WTC11 (cell line): Measurements from ENCODE around the gene RNASE12. TPM values are rescaled to one million over a fixed set of nuclear protein-coding genes. Genes with fewer than 3 reads are reported as not detected.
A peak's percentile ranks its signal among the peaks of the same experiment; 100 is the strongest.

ENCODE experiments used
- ATAC-seq: fragments of 200-7000 bp; cut with Tn5 transposase; 2 replicates; pipeline ENCODE4 v1.10.0; 2021; ENCODE audit warnings: mild to moderate bottlenecking, moderate library complexity
- CTCF ChIA-PET: fragments of 300-600 bp; sonication (Branson Sonifier 250); formaldehyde crosslinking; loops from one replicate; lab custom pipeline; 2021; ENCODE audit warnings: antibody characterized with exemption; lab: Charles Lee
- POLR2A ChIA-PET: fragments of 350-600 bp; sonication (Branson Sonifier 250); formaldehyde crosslinking; loops from one replicate; lab custom pipeline; 2021; ENCODE audit warnings: antibody characterized with exemption; lab: Charles Lee
- DNase-seq: peaks from one replicate; pipeline ENCODE4 v3.0.0; 2021; ENCODE audit warnings: low spot score
- H3K27ac Mint-ChIP-seq: 2 replicates; pipeline ENCODE4 v1.8.0; 2021; ENCODE audit warnings: mixed read lengths
- H3K27me3 Mint-ChIP-seq: 2 replicates; pipeline ENCODE4 v1.8.0; 2021; ENCODE audit warnings: low read depth, mild to moderate bottlenecking, moderate library complexity, mixed read lengths
- H3K36me3 Mint-ChIP-seq: 2 replicates; pipeline ENCODE4 v1.8.0; 2021; ENCODE audit warnings: mixed read lengths
- H3K4me1 Mint-ChIP-seq: 2 replicates; pipeline ENCODE4 v1.8.0; 2022; ENCODE audit warnings: mixed read lengths
- H3K4me3 Mint-ChIP-seq: 2 replicates; pipeline ENCODE4 v1.8.0; 2021; ENCODE audit warnings: mild to moderate bottlenecking, moderate library complexity, mixed read lengths
- H3K9me3 Mint-ChIP-seq: 2 replicates; pipeline ENCODE4 v1.8.0; 2021; ENCODE audit warnings: mixed read lengths
- CREM ChIP-seq: sonication (generic); formaldehyde crosslinking; IDR thresholded peaks from 2 replicates; pipeline ENCODE4 v1.8.1; 2022; ENCODE audit warnings: mild to moderate bottlenecking, missing genetic modification reagents, moderate library complexity
- ETV6 ChIP-seq: sonication (generic); formaldehyde crosslinking; IDR thresholded peaks from 2 replicates; pipeline ENCODE4 v1.8.1; 2022; ENCODE audit warnings: mild to moderate bottlenecking, missing genetic modification reagents
- GABPB1 ChIP-seq: sonication (generic); formaldehyde crosslinking; IDR thresholded peaks from 2 replicates; pipeline ENCODE4 v1.8.1; 2023; ENCODE audit warnings: mild to moderate bottlenecking, missing genetic modification reagents
- JAZF1 ChIP-seq: fragments of 250-450 bp; sonication (Bioruptor Pico); IDR thresholded peaks from 2 replicates; pipeline ENCODE4 v1.9.0; 2021; ENCODE audit warnings: moderate library complexity, mild to moderate bottlenecking, inconsistent platforms
- NFYB ChIP-seq: sonication (generic); formaldehyde crosslinking; conservative IDR thresholded peaks from 2 replicates; pipeline ENCODE4 v1.8.0; 2022; ENCODE audit warnings: low read depth, missing genetic modification reagents
- OVOL2 ChIP-seq: fragments of 250-450 bp; sonication (Bioruptor Pico); IDR thresholded peaks from 2 replicates; pipeline ENCODE4 v1.9.0; 2021; ENCODE audit warnings: mild to moderate bottlenecking, borderline replicate concordance
- RORB ChIP-seq: fragments of 250-450 bp; sonication (Bioruptor Pico); IDR thresholded peaks from 2 replicates; pipeline ENCODE4 v1.9.0; 2021; ENCODE audit warnings: mild to moderate bottlenecking
- SMAD4 ChIP-seq: sonication (generic); formaldehyde crosslinking; IDR thresholded peaks from 2 replicates; pipeline ENCODE4 v1.8.0; 2022; ENCODE audit warnings: mild to moderate bottlenecking, missing genetic modification reagents
- TEAD1 ChIP-seq: sonication (generic); formaldehyde crosslinking; IDR thresholded peaks from 2 replicates; pipeline ENCODE4 v1.8.0; 2022; ENCODE audit warnings: mild to moderate bottlenecking, missing genetic modification reagents
- ZNF317 ChIP-seq: sonication (generic); formaldehyde crosslinking; IDR thresholded peaks from 2 replicates; pipeline ENCODE4 v1.8.1; 2023; ENCODE audit warnings: low read depth, mild to moderate bottlenecking, moderate library complexity, missing genetic modification reagents, borderline replicate concordance
- ZNF416 ChIP-seq: fragments of 250-450 bp; sonication (Bioruptor Pico); IDR thresholded peaks from 2 replicates; pipeline ENCODE4 v1.9.0; 2021; ENCODE audit warnings: mild to moderate bottlenecking, inconsistent platforms
- ZNF532 ChIP-seq: fragments of 250-450 bp; sonication (Bioruptor Pico); IDR thresholded peaks from 2 replicates; pipeline ENCODE4 v1.9.0; 2021; ENCODE audit warnings: mild to moderate bottlenecking, borderline replicate concordance
- total RNA-seq: library from RNA; stranded (reverse); gene quantifications from 3 replicates; pipeline ENCODE4 v1.2.3, GENCODE V29; 2021
- TF ChIP-seq, protein P1 (sequence below): sonication (generic); formaldehyde crosslinking; IDR thresholded peaks from 2 replicates; pipeline ENCODE4 v1.8.1; 2022; ENCODE audit warnings: missing genetic modification reagents, borderline replicate concordance
- TF ChIP-seq, protein P2 (sequence below): sonication (generic); formaldehyde crosslinking; IDR thresholded peaks from 2 replicates; pipeline ENCODE4 v1.8.1; 2023; ENCODE audit warnings: mild to moderate bottlenecking, missing genetic modification reagents, borderline replicate concordance
- TF ChIP-seq, protein P3 (sequence below): fragments of 250-450 bp; sonication (Bioruptor Pico); IDR thresholded peaks from 2 replicates; pipeline ENCODE4 v1.9.0; 2021; ENCODE audit warnings: mild to moderate bottlenecking
- TF ChIP-seq, protein P4 (sequence below): sonication (generic); formaldehyde crosslinking; IDR thresholded peaks from 2 replicates; pipeline ENCODE4 v1.8.0; 2022; ENCODE audit warnings: missing genetic modification reagents

The RNASE12 gene
- total RNA-seq, 1 experiment from 2014 or later = not detected

- POLR2A ChIA-PET = interaction anchor here (0.9 kb wide), 1 partner anchor 281 kb away, joined by 3 read pairs; the partner anchor contains the start of gene PARP2
- Mint-ChIP-seq H3K36me3 (no peaks in the 10 kb centered on the region), H3K27ac (peak overlapping the region; percentile 84), H3K27me3 (peaks cover 50% of the 10 kb centered on the region), H3K4me1 (peaks cover 38% of the 10 kb centered on the region), H3K4me3 (peak overlapping the region; percentile 93), H3K9me3 (no peaks in the 10 kb centered on the region)
- peak; percentile 53 for ATAC-seq
- peak; percentile 76 for DNase-seq
- 0 out of 2 replicates have a peak, but pooled peaks have one; percentile 23 for TF ChIP-seq TEAD1 (CRISPR knock-in tag)
- TF ChIP-seq, protein P1, sequence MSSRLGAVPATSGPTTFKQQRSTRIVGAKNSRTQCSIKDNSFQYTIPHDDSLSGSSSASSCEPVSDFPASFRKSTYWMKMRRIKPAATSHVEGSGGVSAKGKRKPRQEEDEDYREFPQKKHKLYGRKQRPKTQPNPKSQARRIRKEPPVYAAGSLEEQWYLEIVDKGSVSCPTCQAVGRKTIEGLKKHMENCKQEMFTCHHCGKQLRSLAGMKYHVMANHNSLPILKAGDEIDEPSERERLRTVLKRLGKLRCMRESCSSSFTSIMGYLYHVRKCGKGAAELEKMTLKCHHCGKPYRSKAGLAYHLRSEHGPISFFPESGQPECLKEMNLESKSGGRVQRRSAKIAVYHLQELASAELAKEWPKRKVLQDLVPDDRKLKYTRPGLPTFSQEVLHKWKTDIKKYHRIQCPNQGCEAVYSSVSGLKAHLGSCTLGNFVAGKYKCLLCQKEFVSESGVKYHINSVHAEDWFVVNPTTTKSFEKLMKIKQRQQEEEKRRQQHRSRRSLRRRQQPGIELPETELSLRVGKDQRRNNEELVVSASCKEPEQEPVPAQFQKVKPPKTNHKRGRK (CRISPR knock-in tag) = peak; percentile 99
- TF ChIP-seq, protein P2, sequence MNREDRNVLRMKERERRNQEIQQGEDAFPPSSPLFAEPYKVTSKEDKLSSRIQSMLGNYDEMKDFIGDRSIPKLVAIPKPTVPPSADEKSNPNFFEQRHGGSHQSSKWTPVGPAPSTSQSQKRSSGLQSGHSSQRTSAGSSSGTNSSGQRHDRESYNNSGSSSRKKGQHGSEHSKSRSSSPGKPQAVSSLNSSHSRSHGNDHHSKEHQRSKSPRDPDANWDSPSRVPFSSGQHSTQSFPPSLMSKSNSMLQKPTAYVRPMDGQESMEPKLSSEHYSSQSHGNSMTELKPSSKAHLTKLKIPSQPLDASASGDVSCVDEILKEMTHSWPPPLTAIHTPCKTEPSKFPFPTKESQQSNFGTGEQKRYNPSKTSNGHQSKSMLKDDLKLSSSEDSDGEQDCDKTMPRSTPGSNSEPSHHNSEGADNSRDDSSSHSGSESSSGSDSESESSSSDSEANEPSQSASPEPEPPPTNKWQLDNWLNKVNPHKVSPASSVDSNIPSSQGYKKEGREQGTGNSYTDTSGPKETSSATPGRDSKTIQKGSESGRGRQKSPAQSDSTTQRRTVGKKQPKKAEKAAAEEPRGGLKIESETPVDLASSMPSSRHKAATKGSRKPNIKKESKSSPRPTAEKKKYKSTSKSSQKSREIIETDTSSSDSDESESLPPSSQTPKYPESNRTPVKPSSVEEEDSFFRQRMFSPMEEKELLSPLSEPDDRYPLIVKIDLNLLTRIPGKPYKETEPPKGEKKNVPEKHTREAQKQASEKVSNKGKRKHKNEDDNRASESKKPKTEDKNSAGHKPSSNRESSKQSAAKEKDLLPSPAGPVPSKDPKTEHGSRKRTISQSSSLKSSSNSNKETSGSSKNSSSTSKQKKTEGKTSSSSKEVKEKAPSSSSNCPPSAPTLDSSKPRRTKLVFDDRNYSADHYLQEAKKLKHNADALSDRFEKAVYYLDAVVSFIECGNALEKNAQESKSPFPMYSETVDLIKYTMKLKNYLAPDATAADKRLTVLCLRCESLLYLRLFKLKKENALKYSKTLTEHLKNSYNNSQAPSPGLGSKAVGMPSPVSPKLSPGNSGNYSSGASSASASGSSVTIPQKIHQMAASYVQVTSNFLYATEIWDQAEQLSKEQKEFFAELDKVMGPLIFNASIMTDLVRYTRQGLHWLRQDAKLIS = no peak
- CTCF ChIA-PET = no interaction called here
Observed at GRCh38 chr14:20624495-20625070, 33.4 kb upstream of the RNASE12 start.

DNA sequence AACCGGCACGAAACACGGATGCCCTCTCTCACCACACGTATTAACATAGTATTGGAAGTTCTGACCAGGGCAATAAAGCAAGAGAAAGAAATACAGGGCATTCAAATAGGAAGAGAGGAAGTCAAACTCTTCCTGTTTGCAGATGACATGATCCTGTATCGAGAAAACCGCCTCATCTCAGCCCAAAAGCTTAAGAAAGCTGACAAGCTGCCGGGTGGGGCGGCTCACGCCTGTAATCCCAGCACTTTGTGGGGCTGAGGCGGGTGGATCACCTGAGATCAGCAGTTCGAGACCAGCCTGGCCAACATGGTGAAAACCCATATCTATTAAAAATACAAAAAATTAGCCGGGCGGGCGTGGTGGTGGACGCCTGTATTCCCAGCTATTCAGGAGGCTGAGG lies 32.6 kb upstream of the RNASE12 start:
- TF ChIP-seq, protein P3, sequence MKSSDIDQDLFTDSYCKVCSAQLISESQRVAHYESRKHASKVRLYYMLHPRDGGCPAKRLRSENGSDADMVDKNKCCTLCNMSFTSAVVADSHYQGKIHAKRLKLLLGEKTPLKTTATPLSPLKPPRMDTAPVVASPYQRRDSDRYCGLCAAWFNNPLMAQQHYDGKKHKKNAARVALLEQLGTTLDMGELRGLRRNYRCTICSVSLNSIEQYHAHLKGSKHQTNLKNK (CRISPR knock-in tag) = no peak
- TF ChIP-seq, protein P4, sequence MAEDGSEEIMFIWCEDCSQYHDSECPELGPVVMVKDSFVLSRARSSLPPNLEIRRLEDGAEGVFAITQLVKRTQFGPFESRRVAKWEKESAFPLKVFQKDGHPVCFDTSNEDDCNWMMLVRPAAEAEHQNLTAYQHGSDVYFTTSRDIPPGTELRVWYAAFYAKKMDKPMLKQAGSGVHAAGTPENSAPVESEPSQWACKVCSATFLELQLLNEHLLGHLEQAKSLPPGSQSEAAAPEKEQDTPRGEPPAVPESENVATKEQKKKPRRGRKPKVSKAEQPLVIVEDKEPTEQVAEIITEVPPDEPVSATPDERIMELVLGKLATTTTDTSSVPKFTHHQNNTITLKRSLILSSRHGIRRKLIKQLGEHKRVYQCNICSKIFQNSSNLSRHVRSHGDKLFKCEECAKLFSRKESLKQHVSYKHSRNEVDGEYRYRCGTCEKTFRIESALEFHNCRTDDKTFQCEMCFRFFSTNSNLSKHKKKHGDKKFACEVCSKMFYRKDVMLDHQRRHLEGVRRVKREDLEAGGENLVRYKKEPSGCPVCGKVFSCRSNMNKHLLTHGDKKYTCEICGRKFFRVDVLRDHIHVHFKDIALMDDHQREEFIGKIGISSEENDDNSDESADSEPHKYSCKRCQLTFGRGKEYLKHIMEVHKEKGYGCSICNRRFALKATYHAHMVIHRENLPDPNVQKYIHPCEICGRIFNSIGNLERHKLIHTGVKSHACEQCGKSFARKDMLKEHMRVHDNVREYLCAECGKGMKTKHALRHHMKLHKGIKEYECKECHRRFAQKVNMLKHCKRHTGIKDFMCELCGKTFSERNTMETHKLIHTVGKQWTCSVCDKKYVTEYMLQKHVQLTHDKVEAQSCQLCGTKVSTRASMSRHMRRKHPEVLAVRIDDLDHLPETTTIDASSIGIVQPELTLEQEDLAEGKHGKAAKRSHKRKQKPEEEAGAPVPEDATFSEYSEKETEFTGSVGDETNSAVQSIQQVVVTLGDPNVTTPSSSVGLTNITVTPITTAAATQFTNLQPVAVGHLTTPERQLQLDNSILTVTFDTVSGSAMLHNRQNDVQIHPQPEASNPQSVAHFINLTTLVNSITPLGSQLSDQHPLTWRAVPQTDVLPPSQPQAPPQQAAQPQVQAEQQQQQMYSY (CRISPR knock-in tag) = no peak
- no peak for TF ChIP-seq ETV6 (CRISPR knock-in tag)
- no peak for TF ChIP-seq JAZF1
- no peak for TF ChIP-seq ZNF317 (CRISPR knock-in tag)
- TF ChIP-seq CREM (CRISPR knock-in tag) = no peak
- TF ChIP-seq NFYB (CRISPR knock-in tag) = no peak
- no peak for TF ChIP-seq RORB
- TF ChIP-seq ZNF532 = no peak
- TF ChIP-seq SMAD4 = no peak
- TF ChIP-seq OVOL2 (CRISPR knock-in tag) = no peak
- TF ChIP-seq GABPB1 (CRISPR knock-in tag) = no peak
- TF ChIP-seq ZNF416 (CRISPR knock-in tag) = no peak
- TF ChIP-seq, all 79 proteins: peak for 0
- H3K27ac Mint-ChIP-seq = no peak overlapping the region
- ChIA-PET POLR2A (interaction anchor here (0.9 to 2.3 kb wide), 2 partner anchors 10 to 281 kb away, joined by 3 to 7 read pairs; partner anchors contain the start of gene PARP2), CTCF (interaction anchor here (1.2 to 2.7 kb wide), 3 partner anchors 34 to 69 kb away, joined by 3 to 10 read pairs (median 5); partner anchors contain the start of gene RNASE4)
- H3K27me3 Mint-ChIP-seq = peaks cover 44% of the 10 kb centered on the region
- no peaks in the 10 kb centered on the region for H3K9me3 Mint-ChIP-seq
- H3K4me1 Mint-ChIP-seq = peaks cover 34% of the 10 kb centered on the region
- no peaks in the 10 kb centered on the region for H3K36me3 Mint-ChIP-seq
- ATAC-seq (no peak), DNase-seq (peak; percentile 43)
- peak overlapping the region; percentile 93 for H3K4me3 Mint-ChIP-seq
